WTC11 (cell line): ENCODE results near the gene PRPF8.

Source experiments
- CTCF ChIP-seq: fragments of 200-600 bp; IDR thresholded peaks from 2 replicates; pipeline ENCODE4 v1.8.0; 2022; ENCODE audit warnings: antibody characterized with exemption
- ESRRA ChIP-seq: sonication (generic); formaldehyde crosslinking; IDR thresholded peaks from 2 replicates; pipeline ENCODE4 v1.8.1; 2022; ENCODE audit warnings: mild to moderate bottlenecking, missing genetic modification reagents, borderline replicate concordance
- FOXJ3 ChIP-seq: sonication (generic); formaldehyde crosslinking; IDR thresholded peaks from 2 replicates; pipeline ENCODE4 v1.9.0; 2021; ENCODE audit warnings: missing genetic modification reagents, mild to moderate bottlenecking, borderline replicate concordance
- FOXK1 ChIP-seq: sonication (generic); formaldehyde crosslinking; IDR thresholded peaks from 2 replicates; pipeline ENCODE4 v1.8.0; 2022; ENCODE audit warnings: mild to moderate bottlenecking, moderate library complexity, missing genetic modification reagents
- GABPB1 ChIP-seq: sonication (generic); formaldehyde crosslinking; IDR thresholded peaks from 2 replicates; pipeline ENCODE4 v1.8.1; 2023; ENCODE audit warnings: mild to moderate bottlenecking, missing genetic modification reagents
- SP1 ChIP-seq: sonication (generic); formaldehyde crosslinking; conservative IDR thresholded peaks from 2 replicates; pipeline ENCODE4 v1.8.1; 2022; ENCODE audit warnings: missing genetic modification reagents
- ZNF281 ChIP-seq: sonication (generic); formaldehyde crosslinking; IDR thresholded peaks from 2 replicates; pipeline ENCODE4 v1.8.0; 2023; ENCODE audit warnings: mild to moderate bottlenecking, missing genetic modification reagents
- ZNF671 ChIP-seq: fragments of 250-450 bp; sonication (Bioruptor Pico); IDR thresholded peaks from 2 replicates; pipeline ENCODE4 v1.8.0; 2021; ENCODE audit warnings: mild to moderate bottlenecking

GRCh38 chr17:1640329-1641064 lies 44.2 kb downstream of the PRPF8 start:
- TF ChIP-seq FOXK1 (CRISPR knock-in tag) = no peak
- no peak for TF ChIP-seq FOXJ3 (CRISPR knock-in tag)
- no peak for TF ChIP-seq ZNF281 (CRISPR knock-in tag)
- no peak for TF ChIP-seq ZNF671 (CRISPR knock-in tag)
- no peak for TF ChIP-seq CTCF
- TF ChIP-seq ESRRA (CRISPR knock-in tag) = no peak
- no peak for TF ChIP-seq GABPB1 (CRISPR knock-in tag)
- TF ChIP-seq SP1 (CRISPR knock-in tag) = no peak
